Stimulated activated CD8-positive, alpha-beta memory T cell treated with anti-CD3 and anti-CD28 coated beads, Interleukin-12 subunit alpha, Interleukin-12 subunit beta, amount 100 ng/mL, for 24 hours (primary cell): ENCODE measurements around the gene ERO1B.

Experiments used
- DNase-seq: peaks from one replicate; pipeline ENCODE4 v3.0.0-alpha.2; 2020; ENCODE audit errors: extremely low read depth

ERO1B gene

DNA sequence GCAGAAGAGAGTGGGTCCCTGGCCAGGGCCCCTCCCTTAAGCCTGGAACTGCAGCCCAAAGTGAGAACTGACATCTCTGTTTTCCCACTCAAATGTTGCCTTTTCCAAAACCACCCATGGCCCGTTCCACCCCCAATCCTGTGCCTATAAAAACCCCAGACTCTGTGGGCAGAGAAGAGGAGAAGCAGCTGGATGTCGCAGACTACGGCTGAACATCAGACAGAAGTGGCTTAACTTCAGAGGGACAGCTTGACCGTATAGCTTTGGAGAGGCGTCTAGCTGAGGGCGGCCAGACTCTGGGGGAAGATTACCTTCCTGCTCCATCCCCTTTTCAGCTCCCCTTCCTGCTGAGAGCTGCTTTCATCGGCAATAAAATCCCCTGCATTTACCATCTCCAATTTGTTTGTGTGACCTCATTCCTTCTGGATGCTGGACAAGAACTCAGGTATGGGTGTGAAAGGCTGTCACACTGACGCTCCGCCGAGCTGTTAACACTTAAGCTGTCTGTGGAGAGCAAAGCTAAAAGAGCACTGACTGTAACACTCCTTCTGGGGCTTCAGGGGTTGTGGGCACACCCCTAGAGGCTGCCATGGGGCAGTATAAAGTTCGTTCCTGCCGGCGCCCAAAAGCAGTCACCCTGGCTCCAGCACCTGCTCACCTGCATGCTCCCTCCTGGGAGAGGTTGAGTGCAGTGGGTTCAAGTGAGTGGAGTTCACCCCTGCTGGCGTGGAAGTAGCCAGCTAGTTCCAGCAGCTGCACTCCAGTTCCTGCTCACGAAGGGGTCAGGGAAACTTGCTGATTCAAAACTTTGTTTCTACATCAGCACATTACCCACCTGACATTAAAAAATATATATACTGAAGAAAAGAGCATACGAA is 19.6 kb upstream of the ERO1B start:
- DNase-seq, result no peak

- DNase-seq, result no peak
Measured at GRCh38 chr1:236297161-236297560, 15.4 kb upstream of the ERO1B start.

- DNase-seq, result no peak
Measured at GRCh38 chr1:236292425-236292824, 10.7 kb upstream of the ERO1B start.

GRCh38 chr1:236289492-236290131 is 7.9 kb upstream of the ERO1B start:
- no peak for DNase-seq

DNA sequence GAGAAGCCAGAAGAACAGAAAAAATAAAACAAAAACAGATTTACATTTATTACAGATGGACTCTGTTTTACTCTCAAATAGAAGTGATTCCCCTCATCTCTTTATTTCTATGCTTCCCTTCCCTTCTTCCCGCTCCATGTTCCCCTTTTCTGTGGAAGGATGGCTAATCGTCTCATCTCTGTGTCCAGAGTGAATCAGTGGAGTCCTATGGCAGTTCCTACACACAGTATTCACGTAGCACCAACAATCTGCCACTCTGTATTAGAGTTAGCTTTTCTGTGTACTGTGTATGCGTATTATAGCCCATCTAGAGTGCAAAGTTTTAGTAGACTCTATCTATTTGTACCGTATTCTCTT is 6.8 kb upstream of the ERO1B start:
- no peak for DNase-seq

GRCh38 chr1:236287757-236288619 is 6.2 kb upstream of the ERO1B start:
- DNase-seq, result no peak

DNA sequence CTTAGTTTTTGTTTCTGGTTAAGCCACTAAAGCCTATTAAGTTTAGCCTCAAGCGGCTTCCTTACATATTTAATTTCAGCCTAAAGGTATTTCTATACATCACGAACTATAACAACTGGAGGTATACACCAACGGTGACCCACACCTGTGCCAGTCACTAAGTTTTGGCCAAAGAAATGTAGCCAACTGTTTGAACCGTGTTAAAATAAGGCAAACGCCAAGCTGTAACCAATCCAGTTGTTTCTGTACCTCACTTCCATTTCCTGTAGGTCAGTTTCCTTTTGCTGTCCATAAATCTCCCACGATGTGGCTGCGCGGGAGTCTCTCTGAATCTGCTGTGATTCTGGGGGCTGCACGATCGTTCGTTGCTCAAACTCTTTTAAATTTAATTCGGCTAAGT is 5.6 kb upstream of the ERO1B start:
- DNase-seq, result no peak

DNA sequence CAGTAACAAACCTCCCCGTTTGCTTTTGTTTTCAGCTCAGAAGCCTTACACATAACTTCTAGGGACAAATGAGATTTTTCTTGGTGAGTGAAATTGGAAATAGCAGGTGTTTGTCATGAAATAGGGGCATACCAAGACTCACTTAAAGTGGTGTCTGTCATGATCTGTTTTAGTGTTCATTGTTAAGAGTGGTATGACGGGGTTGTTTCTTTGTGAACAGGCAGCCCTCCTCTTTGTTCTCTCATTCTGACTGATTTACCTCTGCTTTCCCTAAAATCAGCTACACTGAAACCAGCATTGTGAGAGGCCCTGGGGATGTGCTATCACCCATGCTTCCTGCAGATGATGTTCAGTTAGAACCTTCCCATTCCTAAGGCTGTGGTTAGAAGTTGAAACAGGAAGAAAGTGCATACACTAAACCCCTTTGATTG is 2.5 kb upstream of the ERO1B start:
- no peak for DNase-seq

GRCh38 chr1:236282719-236283118 is 961 bp upstream of the ERO1B start:
- DNase-seq, result no peak

- DNase-seq, result no peak
Measured at GRCh38 chr1:236282425-236282716, 613 bp upstream of the ERO1B start.

DNA sequence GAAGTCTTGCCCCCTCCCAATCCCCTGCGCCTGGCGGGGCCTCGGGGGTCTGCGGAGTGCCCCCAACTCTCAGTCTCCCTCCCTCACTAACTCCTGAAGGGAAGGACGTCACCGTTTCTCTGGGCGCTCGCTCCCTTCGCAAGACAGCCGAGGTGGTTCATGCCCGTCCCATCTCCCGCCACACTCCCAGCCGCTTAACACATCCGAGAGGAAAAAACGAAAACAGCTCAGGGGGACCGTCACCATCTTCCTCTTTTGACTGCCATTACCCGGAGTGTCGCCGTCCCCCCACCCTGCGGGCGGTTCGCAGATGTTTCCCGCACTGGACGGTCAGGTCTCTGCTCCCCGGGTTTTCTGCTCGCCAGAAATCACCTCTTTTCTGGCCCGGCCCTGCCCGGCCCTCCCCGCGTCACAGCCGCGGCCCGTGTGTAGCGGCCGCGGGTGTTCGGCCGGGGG is 532 bp downstream of the ERO1B start:
- no peak for DNase-seq

GRCh38 chr1:236280438-236281197 is 1.1 kb downstream of the ERO1B start:
- DNase-seq, result no peak

DNA sequence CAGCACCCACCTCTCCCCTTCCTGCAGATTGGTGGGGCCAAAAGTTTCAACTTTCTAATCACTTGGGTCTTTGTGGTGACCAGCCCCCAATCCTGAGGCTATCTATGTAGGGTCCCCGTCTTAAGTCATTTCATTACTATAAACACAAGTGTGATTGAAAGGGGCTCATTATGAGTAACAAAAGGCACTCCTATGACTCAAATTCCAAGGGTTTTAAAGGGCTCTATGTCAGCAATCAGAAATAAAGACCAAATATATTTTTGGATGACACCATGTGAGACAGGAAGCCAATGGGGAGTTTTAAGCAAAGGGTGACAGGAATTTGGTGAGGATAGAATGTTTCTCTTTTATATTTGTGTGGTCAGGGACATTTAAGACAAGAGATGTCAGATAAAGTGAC is 6.2 kb downstream of the ERO1B start:
- DNase-seq, result no peak

DNA sequence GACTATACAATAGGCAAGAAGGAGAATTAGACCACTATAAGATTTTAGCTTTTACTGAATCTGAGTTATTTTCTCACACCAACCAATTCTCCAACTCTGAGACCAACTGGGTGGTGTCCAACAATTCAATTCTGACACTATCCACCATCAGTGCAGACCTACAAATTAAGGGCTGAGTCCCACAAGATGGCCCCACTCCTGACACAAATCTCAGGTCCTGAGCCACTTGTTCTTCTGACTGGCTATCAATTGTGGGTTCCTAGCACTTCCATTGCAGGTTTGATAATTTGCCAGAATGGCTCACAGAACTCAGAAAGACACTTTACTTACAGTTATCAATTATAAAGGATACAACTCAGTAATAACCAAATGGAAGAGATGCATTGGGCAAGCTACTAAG is 6.7 kb downstream of the ERO1B start:
- no peak for DNase-seq

- no peak for DNase-seq
Measured at GRCh38 chr1:236273358-236273757, 8.4 kb downstream of the ERO1B start.

GRCh38 chr1:236269439-236269838 is 12.3 kb downstream of the ERO1B start:
- DNase-seq, result no peak

DNA sequence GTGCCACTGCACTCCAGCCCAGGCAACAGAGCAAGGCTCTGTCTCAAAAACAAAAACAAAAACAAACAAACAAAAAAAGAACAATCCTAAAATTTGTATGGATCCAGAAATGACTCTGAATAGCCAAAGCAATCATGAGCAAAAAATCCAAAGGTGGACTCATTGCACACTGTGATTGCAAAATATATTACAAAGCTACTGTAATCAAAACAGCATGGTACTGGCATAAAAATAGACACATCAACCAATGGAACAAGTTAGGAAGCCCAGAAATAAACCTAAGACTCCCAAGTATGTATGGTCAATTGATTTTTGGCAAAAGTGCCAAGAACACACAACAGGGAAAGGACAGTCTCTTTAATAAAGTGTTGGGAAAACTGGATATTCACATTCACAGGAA is 19.9 kb downstream of the ERO1B start:
- no peak for DNase-seq

DNA sequence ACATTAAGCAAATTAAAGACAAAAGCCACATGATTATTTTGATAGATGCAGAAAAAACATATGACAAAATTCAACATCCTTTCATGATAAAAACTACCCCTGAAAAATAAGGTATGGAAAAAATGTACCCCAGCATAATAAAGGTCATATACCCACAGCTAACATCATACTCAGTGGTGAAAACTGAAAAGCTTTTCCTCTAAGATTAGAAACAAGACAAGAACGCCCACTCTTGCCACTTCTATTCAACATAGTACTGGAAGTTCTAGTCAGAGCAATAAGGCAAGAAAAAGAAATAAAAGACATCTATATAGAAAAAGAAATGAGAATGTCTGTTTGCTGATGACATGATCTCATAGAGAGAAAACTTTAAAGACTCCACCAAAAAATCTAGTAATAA is 20.7 kb downstream of the ERO1B start:
- DNase-seq, result no peak

GRCh38 chr1:236259043-236259442 is 22.7 kb downstream of the ERO1B start:
- DNase-seq, result no peak

GRCh38 chr1:236258114-236258622 is 23.6 kb downstream of the ERO1B start:
- no peak for DNase-seq

DNA sequence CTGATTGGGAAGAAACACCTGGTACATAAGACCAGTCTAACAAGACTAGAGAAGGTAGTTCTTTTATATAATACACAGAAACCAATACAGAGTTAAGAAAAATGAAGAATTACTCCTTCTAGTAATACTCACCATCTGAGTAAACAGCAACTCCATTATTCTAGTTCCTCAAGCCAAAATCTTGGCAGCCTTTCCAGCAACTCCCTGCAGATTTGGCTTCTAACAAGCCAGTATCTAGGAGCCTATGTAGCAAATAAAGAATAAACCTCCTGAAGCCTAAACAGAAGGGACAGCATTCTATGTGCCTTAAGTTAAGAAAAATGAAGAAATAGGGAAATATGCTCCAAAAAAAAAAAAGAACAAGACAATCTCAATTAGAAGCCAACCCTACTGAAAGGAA is 24.5 kb downstream of the ERO1B start:
- DNase-seq, result no peak
